Nephron progenitor cell (in vitro differentiated cells): ENCODE results near the gene C1orf94.
A peak's percentile ranks its signal among the peaks of the same experiment; 100 is the strongest.

ENCODE experiments used
- DNase-seq: peaks from one replicate; pipeline ENCODE4 v3.0.0; 2021
- H3K27ac Mint-ChIP-seq: 2 replicates; pipeline ENCODE4 v1.8.0; 2021; ENCODE audit warnings: mild to moderate bottlenecking, moderate library complexity, mixed read lengths
- H3K27me3 Mint-ChIP-seq: 2 replicates; pipeline ENCODE4 v1.8.0; 2021; ENCODE audit warnings: mild to moderate bottlenecking, low read depth, mixed read lengths; ENCODE audit not compliant: poor library complexity
- H3K36me3 Mint-ChIP-seq: 2 replicates; pipeline ENCODE4 v1.8.0; 2021; ENCODE audit warnings: low read depth, mixed read lengths
- H3K4me1 Mint-ChIP-seq: 2 replicates; pipeline ENCODE4 v1.8.0; 2021; ENCODE audit warnings: mixed read lengths
- H3K4me3 Mint-ChIP-seq: 2 replicates; pipeline ENCODE4 v1.8.0; 2021; ENCODE audit warnings: mild to moderate bottlenecking, moderate library complexity, mixed read lengths
- H3K9me3 Mint-ChIP-seq: 2 replicates; pipeline ENCODE4 v1.8.0; 2021; ENCODE audit warnings: mild to moderate bottlenecking, moderate library complexity, mixed read lengths
- CTCF ChIP-seq: fragments of 200-600 bp; sonication (generic); IDR thresholded peaks from 2 replicates; pipeline ENCODE4 v1.5.0; 2021; ENCODE audit warnings: antibody characterized with exemption

The C1orf94 gene

GRCh38 chr1:34231441-34231840 lies 54.7 kb downstream of the C1orf94 start:
- TF ChIP-seq CTCF, result no peak
- Mint-ChIP-seq H3K27ac (no peak overlapping the region), H3K36me3 (no peaks in the 10 kb centered on the region), H3K9me3 (no peaks in the 10 kb centered on the region), H3K27me3 (peaks cover 2% of the 10 kb centered on the region), H3K4me3 (no peak overlapping the region), H3K4me1 (no peaks in the 10 kb centered on the region)
- DNase-seq, result no peak

GRCh38 chr1:34235594-34235993 lies 58.9 kb downstream of the C1orf94 start:
- Mint-ChIP-seq H3K27me3 (peaks cover 9% of the 10 kb centered on the region), H3K36me3 (no peaks in the 10 kb centered on the region), H3K4me3 (no peak overlapping the region), H3K27ac (no peak overlapping the region), H3K9me3 (peaks cover 25% of the 10 kb centered on the region), H3K4me1 (no peaks in the 10 kb centered on the region)
- no peak for TF ChIP-seq CTCF
- DNase-seq, result no peak

- no peaks in the 10 kb centered on the region for H3K36me3 Mint-ChIP-seq
Measured at GRCh38 chr1:34236089-34236488, 59.4 kb downstream of the C1orf94 start.

GRCh38 chr1:34237151-34237815 lies 60.6 kb downstream of the C1orf94 start:
- TF ChIP-seq CTCF, result no peak
- peaks cover 9% of the 10 kb centered on the region for H3K27me3 Mint-ChIP-seq

More at GRCh38 chr1:34236089-34236488, 59.4 kb downstream of the C1orf94 start:
- no peak for DNase-seq
- Mint-ChIP-seq H3K4me3 (no peak overlapping the region), H3K9me3 (peaks cover 30% of the 10 kb centered on the region), H3K27ac (no peak overlapping the region), H3K27me3 (peaks cover 9% of the 10 kb centered on the region), H3K4me1 (no peaks in the 10 kb centered on the region)
- TF ChIP-seq CTCF, result no peak

GRCh38 chr1:34245967-34246366 lies 69.3 kb downstream of the C1orf94 start:
- Mint-ChIP-seq H3K36me3 (no peaks in the 10 kb centered on the region), H3K27ac (no peak overlapping the region), H3K9me3 (peaks cover 18% of the 10 kb centered on the region), H3K4me1 (peaks cover 11% of the 10 kb centered on the region), H3K27me3 (peaks cover 7% of the 10 kb centered on the region), H3K4me3 (no peak overlapping the region)
- no peak for DNase-seq
- TF ChIP-seq CTCF, result no peak

More at GRCh38 chr1:34237151-34237815, 60.6 kb downstream of the C1orf94 start:
- H3K4me3 Mint-ChIP-seq, result no peak overlapping the region
- no peaks in the 10 kb centered on the region for H3K36me3 Mint-ChIP-seq
- peaks cover 37% of the 10 kb centered on the region for H3K9me3 Mint-ChIP-seq
- H3K27ac Mint-ChIP-seq, result no peak overlapping the region
- no peak for DNase-seq
- H3K4me1 Mint-ChIP-seq, result no peaks in the 10 kb centered on the region

GRCh38 chr1:34250342-34250741 lies 73.6 kb downstream of the C1orf94 start:
- H3K4me1 Mint-ChIP-seq, result peaks cover 11% of the 10 kb centered on the region
- no peak overlapping the region for H3K27ac Mint-ChIP-seq
- H3K36me3 Mint-ChIP-seq, result no peaks in the 10 kb centered on the region
- peaks cover 4% of the 10 kb centered on the region for H3K9me3 Mint-ChIP-seq
- peak overlapping the region; percentile 56 for H3K4me3 Mint-ChIP-seq
- DNase-seq, result no peak
- peaks cover 4% of the 10 kb centered on the region for H3K27me3 Mint-ChIP-seq
- TF ChIP-seq CTCF, result no peak
